ENCODE data around the gene SLFN13. TPM values are rescaled to one million over a fixed set of nuclear protein-coding genes. Genes with fewer than 3 reads are reported as not detected.

Gene SLFN13
- total and polyA plus RNA-seq, 9 of the 15 experiments (the other 6 are each of a cell fraction or from before 2014, with no cell fraction given), result 0.04 to 0.49 (median 0.17) TPM

DNA sequence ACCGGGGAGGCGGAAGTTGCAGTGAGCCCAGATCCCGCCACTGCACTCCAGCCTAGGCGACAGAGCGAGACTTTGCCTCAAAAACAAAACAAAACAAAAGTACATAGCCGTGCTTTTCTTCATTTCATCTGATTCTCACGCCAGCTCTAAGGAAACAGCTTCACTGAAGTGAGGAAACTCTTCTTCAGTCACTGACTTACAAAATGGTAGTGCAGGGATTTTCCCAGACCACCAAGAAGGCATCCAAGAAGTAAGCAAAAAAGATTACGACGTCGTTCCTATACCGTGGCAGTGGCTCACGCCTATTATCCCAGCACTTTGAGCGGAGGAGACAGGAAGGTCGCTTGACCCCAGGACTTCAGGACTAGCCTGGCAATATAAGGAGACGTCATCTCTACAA is 40.4 kb upstream of the SLFN13 start:
- H3K9me1 ChIP-seq (ENCODE audit: control insufficient read depth, insufficient read depth, low read length), result no peaks in the 10 kb centered on the region
- intact Hi-C loops (cut with micrococcal nuclease), result no loop called here
- no peaks in the 10 kb centered on the region for H3K9me3 ChIP-seq (replicated peaks; ENCODE audit: control insufficient read depth, insufficient read depth, low read depth, low read length)
- FAIRE-seq, result no peak
- H3K36me3 ChIP-seq (ENCODE audit: control insufficient read depth, insufficient read depth, low read length), result no peaks in the 10 kb centered on the region
- BruUV-seq (replicated peaks), result no TSS peak
- in situ Hi-C loops (cut with MboI), result no loop called here
- no peak overlapping the region for H3K9ac ChIP-seq (ENCODE audit: insufficient read depth in 1 of 2, low read depth in 2 of 2, low read length in 2 of 2)
- no peak overlapping the region for H3K4me2 ChIP-seq (ENCODE audit: insufficient read depth, low read length)
- H3K4me1 ChIP-seq (replicated peaks in 1 of 2; ENCODE audit: control insufficient read depth in 2 of 2, insufficient read depth in 2 of 2, low read length in 2 of 2), result peaks cover 0 to 11% of the 10 kb centered on the region in 2 experiments; a peak in 2 of 5 replicates
- no peaks in the 10 kb centered on the region for H3K79me2 ChIP-seq (ENCODE audit: control insufficient read depth, insufficient read depth, low read length)
- 8% methylated on average over 15 of the region's 15 CpGs for WGBS (ENCODE audit: insufficient coverage, low coverage, missing lambda C conversion rate)
- no peak for ATAC-seq
- CTCF ChIA-PET (ENCODE audit: low intra/inter-chr PET ratio), result no interaction called here
- H3K27me3 ChIP-seq (ENCODE audit: control insufficient read depth in 2 of 2, insufficient read depth in 2 of 2, low read length in 2 of 2), result peaks cover 44 to 49% of the 10 kb centered on the region in 2 experiments
- POLR2A ChIA-PET, result no interaction called here
- no peak overlapping the region for H3K27ac ChIP-seq (ENCODE audit: extremely low read depth, low read depth, low read length)
- no peaks in the 10 kb centered on the region for H4K20me1 ChIP-seq (replicated peaks; ENCODE audit: control insufficient read depth, insufficient read depth, low read length)
- TF ChIP-seq RBM22 (IDR thresholded peaks at IDR 0.05; ENCODE audit: low read depth, low read length, poor library complexity, severe bottlenecking), result no peak
- TF ChIP-seq POU5F1 (IDR thresholded peaks at IDR 0.05; ENCODE audit: borderline replicate concordance, low read depth, low read length, partially characterized antibody), result no peak
- no peak for TF ChIP-seq NRF1 (conservative IDR thresholded peaks at IDR 0.05 in 1 of 2, IDR thresholded peaks at IDR 0.05 in 1 of 2)
- TF ChIP-seq, protein P1, sequence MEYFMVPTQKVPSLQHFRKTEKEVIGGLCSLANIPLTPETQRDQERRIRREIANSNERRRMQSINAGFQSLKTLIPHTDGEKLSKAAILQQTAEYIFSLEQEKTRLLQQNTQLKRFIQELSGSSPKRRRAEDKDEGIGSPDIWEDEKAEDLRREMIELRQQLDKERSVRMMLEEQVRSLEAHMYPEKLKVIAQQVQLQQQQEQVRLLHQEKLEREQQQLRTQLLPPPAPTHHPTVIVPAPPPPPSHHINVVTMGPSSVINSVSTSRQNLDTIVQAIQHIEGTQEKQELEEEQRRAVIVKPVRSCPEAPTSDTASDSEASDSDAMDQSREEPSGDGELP (CRISPR knock-in tag; IDR thresholded peaks at IDR 0.05; ENCODE audit: borderline replicate concordance), result no peak
- no peak for DNase-seq (ENCODE audit: extremely low read depth in 1 of 4, low spot score in 3 of 4)
- H2AFZ ChIP-seq (ENCODE audit: low read depth, low read length), result no peak overlapping the region
- H3K4me3 ChIP-seq, result no peak overlapping the region

Measured in K562 (cell line).